ENCODE measurements around the gene VGLL1. TPM values are rescaled to one million over a fixed set of nuclear protein-coding genes. Genes with fewer than 3 reads are reported as not detected.
A peak's percentile ranks its signal among the peaks of the same experiment; 100 is the strongest.

VGLL1 gene, protein sequence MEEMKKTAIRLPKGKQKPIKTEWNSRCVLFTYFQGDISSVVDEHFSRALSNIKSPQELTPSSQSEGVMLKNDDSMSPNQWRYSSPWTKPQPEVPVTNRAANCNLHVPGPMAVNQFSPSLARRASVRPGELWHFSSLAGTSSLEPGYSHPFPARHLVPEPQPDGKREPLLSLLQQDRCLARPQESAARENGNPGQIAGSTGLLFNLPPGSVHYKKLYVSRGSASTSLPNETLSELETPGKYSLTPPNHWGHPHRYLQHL
- not detected for total RNA-seq
- not detected for polyA plus RNA-seq
- total RNA-seq: 0 reads per million in 6 experiments

DNA sequence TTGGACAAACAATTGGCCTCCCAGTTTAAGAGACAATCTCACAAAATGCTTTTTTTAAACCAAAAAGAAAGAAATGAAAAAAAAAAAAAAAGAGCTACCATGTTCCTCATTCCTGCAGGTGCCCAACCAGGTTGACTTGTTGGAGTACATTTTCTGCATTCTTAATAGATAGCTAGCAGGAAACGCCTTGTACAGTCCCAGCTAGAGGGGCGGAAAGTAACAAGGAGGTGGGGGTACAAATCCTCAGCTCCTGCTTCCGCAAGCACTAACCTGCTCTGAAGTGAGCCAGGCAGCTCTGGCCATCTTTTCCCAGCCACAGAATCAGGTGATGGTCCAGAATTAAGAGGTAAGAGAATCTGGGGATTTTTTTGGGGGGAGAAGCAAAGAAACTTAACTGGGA lies at the start of gene VGLL1:
Gene VGLL1, plus strand, starts transcription at position 265 of the 400 bp plus-strand sequence. CDS start 3,806 bp downstream, outside the sequence.
- DNase-seq: no peak
- H3K4me1 Mint-ChIP-seq: peaks cover 4 to 6% (median 5%) of the 10 kb centered on the region in 4 donors
- H3K27ac Mint-ChIP-seq: no peak within 1 kb of the TSS
- ATAC-seq: no peak
- no peak within 1 kb of the TSS for H3K4me3 Mint-ChIP-seq
- POLR2A ChIA-PET: no interaction called here
- H3K27me3 Mint-ChIP-seq: peaks cover 0 to 17% (median 0%) of the 10 kb centered on the region in 5 donors
- no peaks in the 10 kb centered on the region for H3K9me3 Mint-ChIP-seq
- no peaks in the 10 kb centered on the region for H3K36me3 Mint-ChIP-seq

DNA sequence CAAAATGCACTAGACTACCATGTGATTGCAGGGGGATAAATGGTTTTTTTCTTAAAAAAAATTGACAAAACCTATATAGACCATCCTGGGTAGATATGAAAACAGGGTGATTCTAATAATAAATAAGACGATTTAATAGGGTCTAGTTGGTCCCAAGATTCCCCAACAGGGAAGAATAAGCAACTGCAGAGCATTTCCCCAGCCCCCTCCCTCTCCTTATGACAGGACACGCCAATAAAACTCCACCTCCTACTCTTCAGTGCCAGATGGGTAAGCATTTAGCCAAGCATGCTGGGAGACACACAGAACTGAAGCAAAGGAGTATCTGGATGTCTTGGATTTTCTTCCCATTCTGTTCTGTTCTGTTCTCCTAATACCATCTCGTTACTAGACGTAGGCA lies 44.4 kb upstream of the VGLL1 start, which contains the start of gene BRS3:
Gene BRS3, plus strand, starts transcription at position 301 of the 400 bp plus-strand sequence. CDS start 168 bp downstream, outside the sequence.
- Mint-ChIP-seq H3K27ac (no peak within 1 kb of the TSS), H3K9me3 (no peaks in the 10 kb centered on the region), H3K27me3 (peaks cover 11 to 35% (median 19%) of the 10 kb centered on the region in 5 donors), H3K4me1 (peaks cover 0 to 3% (median 0%) of the 10 kb centered on the region in 4 donors), H3K36me3 (no peaks in the 10 kb centered on the region), H3K4me3 (no peak within 1 kb of the TSS)
- ATAC-seq (no peak), DNase-seq (no peak)
- POLR2A ChIA-PET: no interaction called here

DNA sequence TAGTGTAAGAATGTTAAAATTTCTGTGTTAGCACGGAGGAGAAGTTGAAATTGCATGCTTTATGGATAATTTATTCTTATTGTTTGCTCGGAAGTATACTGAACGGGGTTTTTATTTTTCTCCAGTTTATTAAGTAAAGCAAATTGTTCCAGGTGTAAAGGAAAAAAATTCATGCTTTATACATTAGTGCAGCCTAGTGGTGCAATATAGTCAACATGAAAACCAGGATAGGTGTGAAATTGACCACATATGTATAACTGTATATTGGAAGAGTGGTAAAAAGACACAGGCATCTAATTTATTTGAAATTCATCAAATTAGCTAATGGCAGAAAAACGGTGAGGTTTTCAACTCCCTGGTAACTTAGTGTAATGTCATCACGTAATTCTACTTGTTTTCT lies 43.3 kb upstream of the VGLL1 start:
- Mint-ChIP-seq H3K9me3 (no peaks in the 10 kb centered on the region), H3K36me3 (no peaks in the 10 kb centered on the region), H3K27ac (no peak overlapping the region), H3K4me3 (no peak overlapping the region), H3K4me1 (peaks cover 0 to 3% (median 0%) of the 10 kb centered on the region in 4 donors), H3K27me3 (peaks cover 11 to 34% (median 17%) of the 10 kb centered on the region in 5 donors)
- POLR2A ChIA-PET: no interaction called here
- ATAC-seq (no peak), DNase-seq (no peak)

DNA sequence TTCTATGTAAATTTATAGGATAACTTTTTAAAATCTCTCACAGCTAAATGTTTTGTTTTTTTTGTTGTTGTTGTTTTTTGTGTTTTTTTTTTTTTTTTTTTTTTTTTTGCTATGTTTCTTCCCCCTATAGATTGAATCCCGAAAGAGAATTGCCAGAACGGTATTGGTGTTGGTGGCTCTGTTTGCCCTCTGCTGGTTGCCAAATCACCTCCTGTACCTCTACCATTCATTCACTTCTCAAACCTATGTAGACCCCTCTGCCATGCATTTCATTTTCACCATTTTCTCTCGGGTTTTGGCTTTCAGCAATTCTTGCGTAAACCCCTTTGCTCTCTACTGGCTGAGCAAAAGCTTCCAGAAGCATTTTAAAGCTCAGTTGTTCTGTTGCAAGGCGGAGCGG lies 40.2 kb upstream of the VGLL1 start:
- ATAC-seq (no peak), DNase-seq (no peak)
- Mint-ChIP-seq H3K36me3 (no peaks in the 10 kb centered on the region), H3K9me3 (no peaks in the 10 kb centered on the region), H3K4me3 (no peak overlapping the region), H3K27me3 (peaks cover 7 to 24% (median 12%) of the 10 kb centered on the region in 5 donors), H3K27ac (no peak overlapping the region), H3K4me1 (peaks cover 0 to 3% (median 1%) of the 10 kb centered on the region in 4 donors)
- POLR2A ChIA-PET: interaction anchor here (0.7 kb wide), 1 partner anchor 43 kb away, joined by 3 read pairs; no protein-coding TSS in a partner anchor

DNA sequence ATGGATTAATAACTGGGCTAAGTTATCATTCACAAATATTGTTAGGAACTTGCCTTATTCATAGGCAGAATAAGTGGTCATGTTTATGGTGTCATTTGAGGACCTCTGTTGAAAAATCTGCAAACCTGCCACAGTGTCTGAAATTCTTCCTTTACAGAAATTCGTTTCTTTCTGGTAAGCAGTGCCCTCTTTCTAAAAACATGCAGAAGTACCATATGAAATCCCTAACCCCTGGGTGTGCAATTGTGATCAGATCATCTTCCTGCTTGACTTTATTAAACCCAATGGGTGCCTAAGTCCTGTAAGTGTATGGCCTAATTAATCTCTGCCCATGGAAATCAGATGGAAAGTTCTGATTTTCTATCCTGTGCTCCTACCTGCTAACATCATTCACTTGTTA lies 39.0 kb upstream of the VGLL1 start:
- Mint-ChIP-seq H3K9me3 (no peaks in the 10 kb centered on the region), H3K36me3 (no peaks in the 10 kb centered on the region), H3K4me3 (no peak overlapping the region), H3K27ac (no peak overlapping the region), H3K27me3 (peaks cover 7 to 22% (median 10%) of the 10 kb centered on the region in 5 donors), H3K4me1 (peaks cover 0 to 5% (median 1%) of the 10 kb centered on the region in 4 donors)
- DNase-seq (no peak), ATAC-seq (no peak)
- POLR2A ChIA-PET: no interaction called here

DNA sequence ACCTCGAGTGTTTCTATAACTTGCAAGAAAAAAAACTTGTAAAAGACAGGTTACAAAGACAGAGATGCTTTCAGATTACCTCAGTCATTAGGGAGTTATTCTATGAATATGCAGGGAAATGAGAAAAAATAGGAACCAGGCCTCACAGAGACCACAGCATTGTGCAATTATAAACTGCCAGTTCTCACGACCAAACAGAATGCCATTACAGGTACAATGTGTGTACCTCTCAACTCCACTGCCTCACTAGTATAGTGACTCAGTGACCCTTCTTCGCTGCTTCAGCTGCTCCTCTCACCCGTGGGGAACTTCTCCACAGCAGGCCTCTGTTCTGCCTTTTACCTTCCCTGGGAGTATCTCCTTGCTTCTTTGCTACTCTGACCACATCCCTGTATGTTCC lies 37.0 kb upstream of the VGLL1 start:
- peak overlapping the region in 1 of 10 donors; percentile 18 for H3K4me3 Mint-ChIP-seq
- H3K27ac Mint-ChIP-seq: peak overlapping the region in 7 of 10 donors; percentile 21 to 99 (median 73)
- H3K36me3 Mint-ChIP-seq: peaks cover 0 to 8% (median 0%) of the 10 kb centered on the region in 3 donors
- peaks cover 4 to 7% (median 6%) of the 10 kb centered on the region in 5 donors for H3K27me3 Mint-ChIP-seq
- H3K9me3 Mint-ChIP-seq: no peaks in the 10 kb centered on the region
- POLR2A ChIA-PET: no interaction called here
- DNase-seq: no peak
- peaks cover 4 to 20% (median 14%) of the 10 kb centered on the region in 4 donors for H3K4me1 Mint-ChIP-seq
- no peak for ATAC-seq

DNA sequence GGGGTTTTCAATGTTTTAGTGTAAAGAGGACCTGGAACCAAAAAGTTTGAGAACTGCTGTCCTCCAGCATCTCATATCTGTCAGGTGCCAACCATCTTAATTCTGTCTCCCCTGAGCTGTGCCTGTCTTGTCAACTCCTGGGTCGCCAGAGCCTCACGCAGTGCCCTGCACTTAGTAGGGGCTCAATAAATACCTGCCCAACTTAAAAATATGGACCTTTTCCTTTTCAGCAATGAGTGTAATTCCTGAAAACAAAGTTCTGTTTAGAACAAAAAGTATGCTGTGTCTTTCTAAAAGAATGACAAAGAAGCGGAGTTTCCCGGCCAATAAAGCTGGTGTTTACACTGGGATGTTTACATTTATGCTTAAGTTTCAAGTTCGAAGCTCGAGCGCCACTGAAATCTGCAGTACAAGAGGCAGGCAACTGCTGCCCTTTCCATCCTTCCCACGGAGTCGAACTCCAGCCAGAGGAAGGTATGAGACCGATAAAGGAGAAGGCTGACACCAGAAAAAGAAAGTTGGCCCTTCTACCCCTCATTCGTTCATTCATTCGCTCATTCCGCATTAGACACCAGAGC lies 35.7 kb upstream of the VGLL1 start:
- POLR2A ChIA-PET: interaction anchor here (0.7 to 1.5 kb wide), 9 partner anchors 27 to 383 kb away, joined by 3 to 8 read pairs (median 4); no protein-coding TSS in a partner anchor
- Mint-ChIP-seq H3K9me3 (no peaks in the 10 kb centered on the region), H3K4me1 (peaks cover 4 to 20% (median 14%) of the 10 kb centered on the region in 4 donors), H3K4me3 (peak overlapping the region; percentile 85 to 96 (median 91)), H3K27ac (peak overlapping the region; percentile 91 to 99 (median 98)), H3K27me3 (no peaks in the 10 kb centered on the region), H3K36me3 (peaks cover 0 to 18% (median 0%) of the 10 kb centered on the region in 3 donors)
- DNase-seq (no peak), ATAC-seq (no peak)

DNA sequence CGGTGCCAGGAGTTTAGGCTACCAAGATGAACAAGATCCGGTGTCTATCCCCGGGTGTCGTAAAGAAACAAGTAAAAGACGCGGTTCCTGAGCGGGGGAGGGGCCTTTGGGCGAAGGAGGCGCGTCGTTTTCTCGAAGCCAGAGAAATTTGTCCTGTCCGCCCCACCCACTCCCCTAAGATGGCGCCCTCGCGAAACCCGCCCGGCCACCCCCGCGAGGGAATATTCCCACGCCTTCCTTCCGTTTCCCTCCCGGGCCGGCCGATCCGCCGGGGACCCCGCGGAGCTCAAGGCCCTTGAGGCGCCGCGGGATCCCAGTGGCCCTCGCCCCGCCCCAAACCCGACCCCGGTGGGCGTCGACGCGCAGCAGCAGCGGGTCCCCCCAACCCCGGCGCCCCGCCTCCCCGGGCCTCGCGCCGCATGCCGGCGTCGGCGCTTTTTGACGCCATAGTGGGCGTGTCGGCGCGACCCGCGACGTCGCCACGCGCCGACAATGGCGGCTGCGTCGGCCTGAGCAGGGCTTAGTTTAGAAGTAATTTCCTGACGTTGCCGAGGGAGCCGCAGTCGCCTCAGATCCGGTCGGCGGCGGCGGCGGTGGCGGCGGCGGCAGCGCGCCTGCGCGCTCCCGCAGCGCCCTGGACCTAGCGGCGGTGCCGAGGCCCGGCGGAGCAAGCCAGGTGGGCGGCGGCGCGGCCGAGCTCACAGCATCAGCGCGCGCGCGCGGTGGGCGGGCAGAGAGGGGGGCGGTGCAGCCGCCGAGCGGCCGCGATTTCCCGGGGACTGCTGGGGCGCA lies 35.1 kb upstream of the VGLL1 start:
- ATAC-seq: peak; percentile 80 to 81
- POLR2A ChIA-PET: interaction anchor here (0.6 to 1.5 kb wide), 17 partner anchors 13 to 699 kb away, joined by 3 to 8 read pairs (median 3); partner anchors contain the start of genes RBMX and SLC9A6

DNA sequence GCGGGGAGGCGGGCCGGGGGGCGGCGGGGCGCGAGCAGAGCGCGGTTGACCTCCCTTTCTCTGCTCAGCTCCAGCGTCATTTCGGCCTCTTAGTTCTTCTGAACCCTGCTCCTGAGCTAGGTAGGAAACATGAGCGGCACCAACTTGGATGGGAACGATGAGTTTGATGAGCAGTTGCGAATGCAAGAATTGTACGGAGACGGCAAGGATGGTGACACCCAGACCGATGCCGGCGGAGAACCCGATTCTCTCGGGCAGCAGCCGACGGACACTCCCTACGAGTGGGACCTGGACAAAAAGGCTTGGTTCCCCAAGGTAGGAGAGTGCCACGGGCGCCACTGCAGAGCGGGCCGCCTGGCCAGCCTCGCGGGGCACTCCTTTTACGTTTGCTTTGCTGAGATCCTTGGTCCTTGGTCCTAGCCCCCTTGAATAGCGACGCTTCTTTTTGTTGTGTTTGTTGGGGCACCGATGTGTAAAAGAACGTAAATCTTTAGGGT lies 34.4 kb upstream of the VGLL1 start, which contains the start of gene HTATSF1:
Gene HTATSF1, plus strand, starts transcription at position 37 of the 497 bp plus-strand sequence. Its CDS starts 93 bp downstream, at position 130.
- Mint-ChIP-seq H3K36me3 (peaks cover 0 to 28% (median 0%) of the 10 kb centered on the region in 3 donors), H3K4me1 (peaks cover 4 to 20% (median 14%) of the 10 kb centered on the region in 4 donors), H3K27ac (peak within 1 kb of the TSS; percentile 91 to 99 (median 98)), H3K27me3 (no peaks in the 10 kb centered on the region), H3K9me3 (no peaks in the 10 kb centered on the region), H3K4me3 (peak within 1 kb of the TSS; percentile 85 to 96 (median 91))
- peak in 1 of 2 donors; percentile 6 for ATAC-seq
- POLR2A ChIA-PET: interaction anchor here (0.7 to 1.5 kb wide), 9 partner anchors 12 to 699 kb away, joined by 3 to 6 read pairs (median 3); partner anchors contain the start of genes RBMX and SLC9A6
- peak in 1 of 10 donors; percentile 3 for DNase-seq

More for the DNA sequence above, 35.1 kb upstream of the VGLL1 start:
- no peaks in the 10 kb centered on the region for H3K9me3 Mint-ChIP-seq
- peak overlapping the region; percentile 85 to 96 (median 91) for H3K4me3 Mint-ChIP-seq
- H3K4me1 Mint-ChIP-seq: peaks cover 4 to 20% (median 14%) of the 10 kb centered on the region in 4 donors
- H3K27me3 Mint-ChIP-seq: no peaks in the 10 kb centered on the region
- peak overlapping the region; percentile 91 to 99 (median 98) for H3K27ac Mint-ChIP-seq
- DNase-seq: peak; percentile 72 to 94 (median 86)
- peaks cover 0 to 23% (median 0%) of the 10 kb centered on the region in 3 donors for H3K36me3 Mint-ChIP-seq

DNA sequence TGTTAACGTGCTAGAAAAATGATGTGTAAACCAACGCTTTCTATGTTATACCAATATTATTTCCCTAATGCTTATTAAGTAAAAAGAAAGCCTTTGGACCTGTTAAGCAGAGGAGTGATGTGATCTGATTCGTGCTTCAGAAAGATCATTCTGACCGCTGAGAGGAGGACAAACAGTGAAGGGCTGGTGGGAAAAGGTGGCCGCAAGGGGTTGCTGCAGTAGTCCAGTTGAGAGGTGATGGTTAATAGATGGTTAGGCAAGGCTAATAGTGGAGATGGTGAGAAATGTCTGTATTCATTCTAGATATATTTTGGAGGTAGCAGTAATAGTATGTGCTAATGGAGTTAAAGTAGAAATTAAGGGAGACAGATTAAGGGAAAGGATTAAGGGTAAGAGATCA lies 12.9 kb upstream of the VGLL1 start:
- no peak for DNase-seq
- POLR2A ChIA-PET: no interaction called here
- H3K36me3 Mint-ChIP-seq: no peaks in the 10 kb centered on the region
- no peak overlapping the region for H3K27ac Mint-ChIP-seq
- H3K4me3 Mint-ChIP-seq: no peak overlapping the region
- H3K27me3 Mint-ChIP-seq: no peaks in the 10 kb centered on the region
- peaks cover 0 to 10% (median 4%) of the 10 kb centered on the region in 4 donors for H3K4me1 Mint-ChIP-seq
- no peaks in the 10 kb centered on the region for H3K9me3 Mint-ChIP-seq
- ATAC-seq: no peak

DNA sequence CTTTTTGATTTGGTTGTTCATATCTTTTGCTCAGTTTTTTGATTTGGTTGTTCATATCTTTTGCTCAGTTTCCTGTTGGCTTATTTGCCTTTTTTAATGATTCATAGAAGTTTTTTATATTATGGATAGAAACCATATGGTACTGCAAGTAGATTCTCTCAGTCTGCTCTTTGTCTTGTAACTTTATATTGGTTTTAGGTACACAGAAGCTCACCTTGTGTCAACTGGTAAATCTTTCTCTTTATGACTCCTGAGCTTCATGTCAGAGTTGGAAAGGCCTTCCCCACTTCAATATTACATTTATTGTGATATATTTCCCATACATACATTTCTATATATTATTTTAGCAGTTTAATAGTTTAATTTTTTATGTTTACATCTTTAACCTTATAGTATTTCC lies 8.2 kb upstream of the VGLL1 start:
- no peaks in the 10 kb centered on the region for H3K9me3 Mint-ChIP-seq
- no peak overlapping the region for H3K4me3 Mint-ChIP-seq
- POLR2A ChIA-PET: interaction anchor here (1.3 kb wide), 1 partner anchor 27 kb away, joined by 8 read pairs; no protein-coding TSS in a partner anchor
- peaks cover 0 to 5% (median 0%) of the 10 kb centered on the region in 5 donors for H3K27me3 Mint-ChIP-seq
- ATAC-seq: no peak
- H3K4me1 Mint-ChIP-seq: peaks cover 0 to 10% (median 6%) of the 10 kb centered on the region in 4 donors
- no peak for DNase-seq
- peak overlapping the region in 1 of 10 donors; percentile 78 for H3K27ac Mint-ChIP-seq
- H3K36me3 Mint-ChIP-seq: peaks cover 0 to 2% (median 0%) of the 10 kb centered on the region in 3 donors

Measured in naive thymus-derived CD8-positive, alpha-beta T cell (primary cell).